PFSK-1 (cell line): ENCODE results near the gene CCDC32.
A peak's percentile ranks its signal among the peaks of the same experiment; 100 is the strongest.

Experiments
- FOXP2 ChIP-seq: optimal IDR thresholded peaks from 2 replicates; pipeline ENCODE3; 2011; ENCODE audit warnings: borderline replicate concordance, control low read depth, inconsistent platforms; ENCODE audit not compliant: insufficient read depth; ENCODE audit errors: extremely low read length, extremely low read depth
- POLR2AphosphoS5 ChIP-seq: IDR thresholded peaks from 2 replicates; pipeline ENCODE4 v1.6.1; 2012; ENCODE audit warnings: low read depth, mild to moderate bottlenecking, control low read depth, low read length, moderate library complexity
- REST ChIP-seq, 2 experiments: IDR thresholded peaks; 2 replicates each; pipeline versions ENCODE4 v1.6.1 to v1.8.0; 2011 to 2012; ENCODE audit warnings: low read depth in 2 of 2, low read length in 2 of 2, control low read depth in 1 of 2, inconsistent platforms in 1 of 2, mild to moderate bottlenecking in 1 of 2, moderate library complexity in 1 of 2; ENCODE audit not compliant: insufficient read depth in 1 of 2
- SIN3A ChIP-seq: IDR thresholded peaks from 2 replicates; pipeline ENCODE4 v1.6.1; 2012; ENCODE audit warnings: mild to moderate bottlenecking, low read length, moderate library complexity, borderline replicate concordance; ENCODE audit not compliant: insufficient read depth
- TAF1 ChIP-seq: IDR thresholded peaks from 2 replicates; pipeline ENCODE4 v1.6.1; 2012; ENCODE audit warnings: low read length, control low read depth, borderline replicate concordance; ENCODE audit not compliant: insufficient read depth

CCDC32 gene

GRCh38 chr15:40597024-40597423 is 32.2 kb upstream of the CCDC32 start:
- no peak for TF ChIP-seq REST (IDR thresholded peaks at IDR 0.05; ENCODE audit: insufficient read depth in 1 of 2, low read depth in 2 of 2, low read length in 2 of 2)
- TF ChIP-seq POLR2AphosphoS5 = no peak
- no peak for TF ChIP-seq TAF1
- no peak for TF ChIP-seq FOXP2
- TF ChIP-seq SIN3A = no peak

GRCh38 chr15:40595773-40596172 is 30.9 kb upstream of the CCDC32 start:
- no peak for TF ChIP-seq POLR2AphosphoS5
- no peak for TF ChIP-seq TAF1
- no peak for TF ChIP-seq REST (IDR thresholded peaks at IDR 0.05; ENCODE audit: insufficient read depth in 1 of 2, low read depth in 2 of 2, low read length in 2 of 2)
- TF ChIP-seq SIN3A = no peak

DNA sequence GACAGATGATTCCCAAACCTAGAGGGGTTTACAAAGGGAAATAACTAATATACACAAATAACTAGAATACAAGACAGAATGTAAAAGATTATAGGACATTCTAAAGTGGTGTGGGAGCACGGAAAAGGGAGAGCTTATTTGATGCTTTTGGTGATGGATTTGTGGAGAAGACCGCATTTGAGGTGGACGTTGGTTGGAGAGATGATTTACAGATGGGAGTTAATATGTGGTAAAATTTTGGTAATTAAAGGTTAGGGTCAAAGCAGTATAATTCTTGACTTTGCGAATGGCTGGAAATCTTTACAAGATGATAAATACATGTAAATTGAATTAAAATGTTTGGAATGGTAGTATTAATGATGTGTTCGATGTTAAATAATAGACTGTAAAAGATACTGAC is 30.4 kb upstream of the CCDC32 start:
- no peak for TF ChIP-seq SIN3A
- no peak for TF ChIP-seq TAF1

- no peak; a peak in 1 of 4 replicates for TF ChIP-seq REST (IDR thresholded peaks at IDR 0.05; ENCODE audit: insufficient read depth in 1 of 2, low read depth in 2 of 2, low read length in 2 of 2)
- TF ChIP-seq TAF1 = no peak
- no peak; the same call in 1 of the 2 replicates for TF ChIP-seq POLR2AphosphoS5
- peak; percentile 17 for TF ChIP-seq FOXP2
- peak; percentile 15; the same call in 1 of the 2 replicates for TF ChIP-seq SIN3A
Observed at GRCh38 chr15:40594429-40594836, 29.6 kb upstream of the CCDC32 start.

DNA sequence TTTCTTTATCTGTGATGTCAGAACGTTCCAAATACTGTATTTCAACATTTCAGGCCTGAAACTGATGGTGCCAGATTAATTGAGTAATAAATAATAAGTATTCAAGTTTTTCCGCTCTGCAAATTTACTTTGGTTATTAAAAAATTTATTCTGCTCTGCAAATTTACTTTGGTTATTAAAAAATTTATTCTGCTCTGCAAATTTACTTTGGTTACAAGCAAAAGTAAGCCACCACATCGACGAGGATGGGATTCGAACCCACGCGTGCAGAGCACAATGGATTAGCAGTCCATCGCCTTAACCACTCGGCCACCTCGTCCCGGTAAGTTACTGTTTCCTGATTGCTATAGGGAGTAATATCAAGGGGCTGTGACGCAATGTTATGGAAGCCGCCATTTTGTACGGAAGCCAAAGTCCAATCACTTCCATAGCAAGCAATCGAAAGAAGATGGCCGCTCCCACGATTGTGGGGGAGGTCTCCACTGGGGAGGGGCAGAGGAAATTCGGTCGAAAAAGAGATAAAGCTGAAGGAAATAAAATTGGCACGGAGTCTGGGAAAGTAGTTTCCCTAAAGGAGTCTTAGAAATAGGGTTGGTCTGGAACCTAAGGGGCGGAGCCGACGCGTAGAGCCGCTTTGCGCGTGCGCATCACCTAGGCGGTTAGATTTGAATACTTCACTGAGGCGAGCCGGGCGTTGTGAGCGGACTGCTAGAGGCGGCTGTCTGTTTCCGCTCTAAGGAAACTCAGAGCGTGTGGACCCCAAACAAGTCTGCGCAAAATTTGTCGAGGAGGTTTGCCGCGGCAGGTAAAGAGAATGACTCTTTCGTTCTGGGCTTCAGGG is 29.0 kb upstream of the CCDC32 start, which contains the start of gene KNL1:
KNL1 (plus strand) TSS at position 662 of the 841 bp plus-strand sequence. CDS start 8,683 bp downstream, outside the sequence.
- TF ChIP-seq REST (IDR thresholded peaks at IDR 0.05; ENCODE audit: insufficient read depth in 1 of 2, low read depth in 2 of 2, low read length in 2 of 2) (no peak; a peak in 1 of 4 replicates), TAF1 (peak; percentile 51; the same call in 1 of the 2 replicates), POLR2AphosphoS5 (peak; percentile 86), FOXP2 (no peak), SIN3A (no peak)
